SK-N-MC (cell line): Measurements from ENCODE around the gene ARHGAP31.

Source experiments
- DNase-seq: peaks from one replicate; pipeline ENCODE4 v3.0.0-alpha.2; 2011; ENCODE audit warnings: low read depth, low spot score
- H3K27ac ChIP-seq: fragments of 200-600 bp; sonication (generic); 2 replicates; pipeline ENCODE4 v1.5.1; 2016; ENCODE audit warnings: mixed run types
- H3K36me3 ChIP-seq: fragments of 200-600 bp; sonication (generic); 2 replicates; pipeline ENCODE4 v1.6.1; 2017; ENCODE audit warnings: antibody characterized with exemption, low read length, mixed read lengths; ENCODE audit not compliant: insufficient read depth
- H3K4me3 ChIP-seq: fragments of 200-600 bp; sonication (generic); 2 replicates; pipeline ENCODE4 v1.5.1; 2016
- H3K9ac ChIP-seq: fragments of 200-600 bp; sonication (generic); 2 replicates; pipeline ENCODE4 v1.8.0; 2017; ENCODE audit warnings: mixed run types, mixed read lengths; ENCODE audit not compliant: insufficient read length
- H3K9me3 ChIP-seq: fragments of 200-600 bp; sonication (generic); 2 replicates; pipeline ENCODE4 v1.6.1; 2017; ENCODE audit warnings: low read depth, mild to moderate bottlenecking, antibody characterized with exemption, low read length, moderate library complexity, mixed read lengths
- EZH2 ChIP-seq: fragments of 200-600 bp; sonication (generic); IDR thresholded peaks from one replicate; pipeline ENCODE4 v1.6.1; 2017; ENCODE audit warnings: antibody characterized with exemption
- FOXP2 ChIP-seq: optimal IDR thresholded peaks from 2 replicates; pipeline ENCODE3; 2011; ENCODE audit warnings: mild to moderate bottlenecking, moderate library complexity; ENCODE audit not compliant: insufficient read depth; ENCODE audit errors: extremely low read length, control extremely low read depth
- POLR2AphosphoS5 ChIP-seq: IDR thresholded peaks from 2 replicates; pipeline ENCODE4 v1.6.1; 2012; ENCODE audit warnings: mild to moderate bottlenecking, low read depth, low read length, borderline replicate concordance

The ARHGAP31 gene

DNA sequence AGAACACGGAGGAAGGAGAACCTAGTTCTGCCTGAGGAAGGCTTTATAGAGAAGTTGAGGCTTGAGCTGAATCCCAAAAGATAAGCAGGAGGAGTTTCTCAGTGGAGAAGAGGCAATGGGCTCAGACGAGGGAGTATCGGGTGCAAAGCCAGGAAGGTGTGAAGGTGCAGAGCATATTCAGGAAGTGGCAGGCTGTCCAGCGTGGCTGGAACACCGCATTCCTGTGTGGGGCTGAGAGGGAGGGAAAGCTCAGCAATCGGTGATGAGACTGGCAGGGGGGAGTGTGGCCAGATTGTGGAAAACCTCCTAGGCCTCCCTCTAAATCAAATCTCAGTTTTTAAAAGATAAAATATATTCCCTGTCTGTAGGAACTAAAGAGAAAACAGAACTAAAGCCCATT is 63.0 kb downstream of the ARHGAP31 start:
- DNase-seq: no peak
- TF ChIP-seq POLR2AphosphoS5 (no peak), EZH2 (no peak), FOXP2 (no peak)
- no peak overlapping the region for H3K27ac ChIP-seq

GRCh38 chr3:119359476-119360326 is 65.5 kb downstream of the ARHGAP31 start:
- no peak for DNase-seq

More for the DNA sequence above, 63.0 kb downstream of the ARHGAP31 start:
- no peaks in the 10 kb centered on the region for H3K9me3 ChIP-seq
- H3K9ac ChIP-seq: no peak overlapping the region
- no peak overlapping the region for H3K4me3 ChIP-seq
- no peaks in the 10 kb centered on the region for H3K36me3 ChIP-seq

GRCh38 chr3:119360736-119361462 is 66.7 kb downstream of the ARHGAP31 start:
- Histone ChIP-seq H3K9me3 (no peaks in the 10 kb centered on the region), H3K4me3 (no peak overlapping the region), H3K36me3 (no peaks in the 10 kb centered on the region), H3K27ac (no peak overlapping the region), H3K9ac (no peak overlapping the region)
- no peak for DNase-seq
- TF ChIP-seq FOXP2 (no peak), EZH2 (no peak), POLR2AphosphoS5 (no peak)

More at GRCh38 chr3:119359476-119360326, 65.5 kb downstream of the ARHGAP31 start:
- H3K9me3 ChIP-seq: no peaks in the 10 kb centered on the region
- H3K36me3 ChIP-seq: no peaks in the 10 kb centered on the region
- no peak overlapping the region for H3K9ac ChIP-seq
- TF ChIP-seq FOXP2 (no peak), POLR2AphosphoS5 (no peak), EZH2 (no peak)
- no peak overlapping the region for H3K27ac ChIP-seq
- H3K4me3 ChIP-seq: no peak overlapping the region

DNA sequence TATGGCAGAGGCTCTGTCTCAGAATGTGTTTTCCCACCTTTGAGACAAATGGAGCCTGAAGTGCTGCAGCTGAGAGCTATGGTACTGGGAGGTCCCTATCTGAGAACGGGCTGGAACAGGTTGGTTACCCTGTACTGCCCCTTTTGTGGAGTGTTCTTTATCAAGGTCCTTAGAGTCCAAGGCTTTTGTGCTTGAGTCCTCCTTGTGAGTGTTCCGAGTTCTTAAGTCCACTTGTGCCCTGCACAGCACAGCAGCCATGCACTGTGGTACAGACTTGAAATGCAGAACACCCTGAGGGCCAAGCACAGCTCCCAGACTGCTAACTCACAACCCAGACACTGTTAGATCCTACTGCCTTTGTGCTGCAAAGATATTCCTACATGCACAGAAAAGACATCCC is 67.8 kb downstream of the ARHGAP31 start:
- H3K27ac ChIP-seq: no peak overlapping the region
- no peaks in the 10 kb centered on the region for H3K36me3 ChIP-seq
- TF ChIP-seq FOXP2 (no peak), EZH2 (no peak), POLR2AphosphoS5 (no peak)
- H3K4me3 ChIP-seq: no peak overlapping the region
- H3K9ac ChIP-seq: no peak overlapping the region
- no peak for DNase-seq
- no peaks in the 10 kb centered on the region for H3K9me3 ChIP-seq

DNA sequence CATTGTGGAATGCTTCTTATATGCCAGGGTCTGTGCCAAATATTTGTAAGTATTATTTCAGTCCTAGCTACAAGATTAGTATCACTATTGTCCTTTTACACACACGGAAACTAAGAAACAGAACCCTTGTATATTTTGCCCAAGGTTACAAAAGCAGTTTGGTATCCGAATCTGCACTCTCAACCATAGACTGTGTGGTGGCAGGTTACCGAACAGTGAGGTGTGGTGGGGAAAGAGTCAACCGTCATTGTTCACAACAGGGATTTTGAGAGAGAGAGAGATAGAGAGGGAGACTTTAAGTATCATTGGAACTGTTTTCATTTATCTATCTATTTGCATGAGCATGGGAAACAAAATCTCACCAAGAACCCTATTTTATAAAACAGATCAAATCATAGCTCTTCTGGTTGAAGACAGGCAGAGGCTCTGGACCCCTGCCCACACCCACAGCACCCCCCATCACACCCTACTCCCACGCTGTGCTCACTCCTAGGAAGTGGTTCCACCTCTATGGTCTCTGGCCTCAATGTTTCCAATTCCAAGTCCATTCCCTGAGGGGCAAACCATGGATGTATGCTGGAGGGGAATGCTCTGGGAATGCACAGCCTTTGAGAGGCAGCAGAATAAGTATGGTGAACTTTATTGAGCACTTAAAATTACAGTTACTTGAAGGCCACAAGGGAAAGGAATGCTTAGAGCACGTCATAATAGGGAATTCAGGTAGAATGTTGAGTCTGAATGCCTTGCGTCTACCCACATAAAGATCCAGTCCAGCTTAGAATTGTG is 69.0 kb downstream of the ARHGAP31 start:
- Histone ChIP-seq H3K9me3 (no peaks in the 10 kb centered on the region), H3K36me3 (peaks cover 4% of the 10 kb centered on the region; the same call in 1 of the 2 replicates), H3K9ac (no peak overlapping the region), H3K4me3 (no peak overlapping the region), H3K27ac (no peak overlapping the region)
- no peak for TF ChIP-seq POLR2AphosphoS5
- no peak for TF ChIP-seq FOXP2
- no peak for TF ChIP-seq EZH2
- no peak for DNase-seq

DNA sequence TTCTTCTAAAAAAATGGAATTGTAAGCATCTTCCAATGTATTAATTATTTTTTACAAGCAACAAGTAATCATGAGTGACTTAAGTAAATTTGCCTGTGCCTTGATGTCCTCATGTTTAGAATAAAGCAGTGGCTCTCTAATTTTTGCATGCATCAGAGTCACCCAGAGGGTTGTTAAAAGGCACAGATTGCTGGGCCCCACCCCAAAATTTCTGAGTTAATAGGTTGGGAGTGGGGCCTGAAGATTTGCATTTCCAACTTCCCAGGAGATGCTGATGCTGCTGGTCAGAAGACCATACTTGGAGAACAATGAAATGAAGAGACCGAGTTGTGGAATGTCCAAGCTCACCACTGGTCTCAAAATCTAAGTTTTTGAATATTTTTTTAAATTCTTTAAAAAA is 70.2 kb downstream of the ARHGAP31 start:
- H3K4me3 ChIP-seq: no peak overlapping the region
- no peak for DNase-seq
- no peak overlapping the region for H3K9ac ChIP-seq
- H3K27ac ChIP-seq: no peak overlapping the region
- H3K36me3 ChIP-seq: peaks cover 8% of the 10 kb centered on the region; the same call in 1 of the 2 replicates
- no peaks in the 10 kb centered on the region for H3K9me3 ChIP-seq
- no peak for TF ChIP-seq EZH2
- TF ChIP-seq FOXP2: no peak
- TF ChIP-seq POLR2AphosphoS5: no peak

DNA sequence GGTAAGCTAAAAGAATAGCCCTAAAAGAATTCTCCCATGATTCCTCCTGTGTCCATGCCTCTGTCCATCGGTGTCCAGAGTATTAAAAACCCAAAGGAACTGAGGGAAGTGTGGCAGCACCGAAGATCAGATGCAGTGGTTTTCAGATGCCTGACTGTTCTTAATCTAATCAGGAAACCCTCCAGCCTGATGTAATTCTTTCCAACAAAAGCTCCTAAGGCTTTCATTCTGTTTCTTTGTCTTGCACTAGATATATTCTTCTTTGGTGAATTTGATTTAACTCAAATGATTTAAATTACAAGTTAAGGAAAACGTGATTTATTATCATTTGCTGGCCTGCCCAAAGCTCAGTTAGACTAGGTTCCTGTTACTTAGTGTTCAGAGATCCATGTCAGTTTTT is 71.2 kb downstream of the ARHGAP31 start:
- Histone ChIP-seq H3K9me3 (no peaks in the 10 kb centered on the region), H3K36me3 (peaks cover 8% of the 10 kb centered on the region; the same call in 1 of the 2 replicates), H3K27ac (peak overlapping the region; percentile 30; the same call in 1 of the 2 replicates), H3K4me3 (no peak overlapping the region), H3K9ac (no peak overlapping the region)
- no peak for TF ChIP-seq FOXP2
- TF ChIP-seq POLR2AphosphoS5: no peak
- TF ChIP-seq EZH2: no peak
- no peak for DNase-seq

- Histone ChIP-seq H3K9ac (no peak overlapping the region), H3K27ac (no peak overlapping the region), H3K4me3 (no peak overlapping the region), H3K9me3 (no peaks in the 10 kb centered on the region), H3K36me3 (peaks cover 8% of the 10 kb centered on the region; the same call in 1 of the 2 replicates)
- no peak for TF ChIP-seq POLR2AphosphoS5
- no peak for TF ChIP-seq FOXP2
- TF ChIP-seq EZH2: no peak
- DNase-seq: no peak
Observed at GRCh38 chr3:119367000-119367399, 72.8 kb downstream of the ARHGAP31 start.
